ENCODE results near the gene HUNK.

DNA sequence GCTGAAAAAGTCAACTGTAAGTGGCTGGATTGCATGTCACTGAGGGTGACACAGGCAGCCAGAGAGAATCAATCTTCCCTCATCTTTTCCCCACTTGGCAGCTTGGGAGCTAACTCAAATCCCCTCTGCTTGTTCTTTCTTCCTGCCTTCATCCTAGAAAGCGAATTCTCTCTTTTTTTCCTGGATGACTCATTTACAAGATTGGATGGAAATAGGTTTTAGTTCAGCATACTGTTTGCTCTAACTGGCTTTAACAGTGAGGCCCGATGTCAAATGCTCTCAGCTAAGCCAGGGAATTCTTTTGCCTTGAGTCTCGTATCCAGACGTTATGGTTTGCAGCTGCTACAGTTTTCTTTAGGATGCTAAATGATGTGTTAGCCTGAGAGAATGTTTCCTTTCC, 72.7 kb downstream of the HUNK start:
- TF ChIP-seq, protein P1, sequence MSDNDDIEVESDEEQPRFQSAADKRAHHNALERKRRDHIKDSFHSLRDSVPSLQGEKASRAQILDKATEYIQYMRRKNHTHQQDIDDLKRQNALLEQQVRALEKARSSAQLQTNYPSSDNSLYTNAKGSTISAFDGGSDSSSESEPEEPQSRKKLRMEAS (IDR thresholded peaks at IDR 0.05) = no peak
- TF ChIP-seq TAF1 (IDR thresholded peaks at IDR 0.05; ENCODE audit: low read depth) = no peak
- TF ChIP-seq EP300 (IDR thresholded peaks at IDR 0.05; ENCODE audit: borderline replicate concordance) = no peak
- no peak for TF ChIP-seq ZBTB7A (IDR thresholded peaks at IDR 0.05; ENCODE audit: low read depth)
- TF ChIP-seq TCF12 (IDR thresholded peaks at IDR 0.05; ENCODE audit: low read depth) = no peak
- no peak for TF ChIP-seq USF1 (IDR thresholded peaks at IDR 0.05)
- no peak for TF ChIP-seq RAD21 (IDR thresholded peaks at IDR 0.05; ENCODE audit: low read depth)
- TF ChIP-seq, protein P2, sequence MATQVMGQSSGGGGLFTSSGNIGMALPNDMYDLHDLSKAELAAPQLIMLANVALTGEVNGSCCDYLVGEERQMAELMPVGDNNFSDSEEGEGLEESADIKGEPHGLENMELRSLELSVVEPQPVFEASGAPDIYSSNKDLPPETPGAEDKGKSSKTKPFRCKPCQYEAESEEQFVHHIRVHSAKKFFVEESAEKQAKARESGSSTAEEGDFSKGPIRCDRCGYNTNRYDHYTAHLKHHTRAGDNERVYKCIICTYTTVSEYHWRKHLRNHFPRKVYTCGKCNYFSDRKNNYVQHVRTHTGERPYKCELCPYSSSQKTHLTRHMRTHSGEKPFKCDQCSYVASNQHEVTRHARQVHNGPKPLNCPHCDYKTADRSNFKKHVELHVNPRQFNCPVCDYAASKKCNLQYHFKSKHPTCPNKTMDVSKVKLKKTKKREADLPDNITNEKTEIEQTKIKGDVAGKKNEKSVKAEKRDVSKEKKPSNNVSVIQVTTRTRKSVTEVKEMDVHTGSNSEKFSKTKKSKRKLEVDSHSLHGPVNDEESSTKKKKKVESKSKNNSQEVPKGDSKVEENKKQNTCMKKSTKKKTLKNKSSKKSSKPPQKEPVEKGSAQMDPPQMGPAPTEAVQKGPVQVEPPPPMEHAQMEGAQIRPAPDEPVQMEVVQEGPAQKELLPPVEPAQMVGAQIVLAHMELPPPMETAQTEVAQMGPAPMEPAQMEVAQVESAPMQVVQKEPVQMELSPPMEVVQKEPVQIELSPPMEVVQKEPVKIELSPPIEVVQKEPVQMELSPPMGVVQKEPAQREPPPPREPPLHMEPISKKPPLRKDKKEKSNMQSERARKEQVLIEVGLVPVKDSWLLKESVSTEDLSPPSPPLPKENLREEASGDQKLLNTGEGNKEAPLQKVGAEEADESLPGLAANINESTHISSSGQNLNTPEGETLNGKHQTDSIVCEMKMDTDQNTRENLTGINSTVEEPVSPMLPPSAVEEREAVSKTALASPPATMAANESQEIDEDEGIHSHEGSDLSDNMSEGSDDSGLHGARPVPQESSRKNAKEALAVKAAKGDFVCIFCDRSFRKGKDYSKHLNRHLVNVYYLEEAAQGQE (IDR thresholded peaks at IDR 0.05; ENCODE audit: low read depth) = no peak
